D721Med (cell line): ENCODE results near the gene KLRC1.
"Not testable (repeated sequence)": the region's sequence is repeated elsewhere in the genome, so short reads cannot be mapped to it uniquely, and the experiment has no call there.

Experiments used
- DNase-seq: peaks from one replicate; pipeline ENCODE4 v3.0.0; 2011; ENCODE audit warnings: low spot score; ENCODE audit not compliant: insufficient read length
- FAIRE-seq: peaks from 2 replicates; lab custom pipeline; 2011; peaks lifted over from hg19 to GRCh38; lab: Jason Lieb, UNC
- CTCF ChIP-seq: IDR thresholded peaks from 2 replicates; pipeline ENCODE4 v1.5.1; 2012; ENCODE audit warnings: mild to moderate bottlenecking, control low read depth; ENCODE audit not compliant: insufficient read depth; ENCODE audit errors: missing control alignments

KLRC1 gene

GRCh38 chr12:10425938-10426337 lies 27.2 kb downstream of the KLRC1 start:
- not testable (repeated sequence) for FAIRE-seq, DNase-seq

- FAIRE-seq = peak; percentile 69
- not testable (repeated sequence) for DNase-seq
Measured at GRCh38 chr12:10424260-10424899, 28.8 kb downstream of the KLRC1 start.

GRCh38 chr12:10422159-10422558 lies 31.0 kb downstream of the KLRC1 start:
- DNase-seq, FAIRE-seq: not testable (repeated sequence)

GRCh38 chr12:10420334-10420733 lies 32.8 kb downstream of the KLRC1 start, which contains the start of gene KLRC3:
KLRC3 (minus strand) TSS chr12:10420595; CDS start chr12:10420550, 45 bp downstream.
- peak; percentile 21 for FAIRE-seq
- not testable (repeated sequence) for DNase-seq

GRCh38 chr12:10409392-10409791 lies 43.8 kb downstream of the KLRC1 start, which contains the start of gene KLRC4:
KLRC4 (minus strand) TSS chr12:10409757; CDS start chr12:10409575, 182 bp downstream.
- DNase-seq = no peak
- FAIRE-seq = no peak
- no peak for TF ChIP-seq CTCF

GRCh38 chr12:10408842-10409241 lies 44.3 kb downstream of the KLRC1 start:
- no peak for DNase-seq
- TF ChIP-seq CTCF = no peak
- peak; percentile 69 for FAIRE-seq

GRCh38 chr12:10406725-10407124 lies 46.5 kb downstream of the KLRC1 start:
- DNase-seq = no peak
- no peak for FAIRE-seq
- TF ChIP-seq CTCF = no peak

- no peak for TF ChIP-seq CTCF
- DNase-seq (no peak), FAIRE-seq (no peak)
Measured at GRCh38 chr12:10405294-10405693, 47.9 kb downstream of the KLRC1 start.

- FAIRE-seq = no peak
- no peak for DNase-seq
- TF ChIP-seq CTCF = no peak
Measured at GRCh38 chr12:10404798-10405197, 48.4 kb downstream of the KLRC1 start.
